Stimulated activated CD4-positive, alpha-beta T cell treated with anti-CD3 and anti-CD28 coated beads, Interleukin-2, amount 100 ng/mL, for 4 hours (primary cell): ENCODE measurements around the gene SGSM1.
A peak's percentile ranks its signal among the peaks of the same experiment; 100 is the strongest.
"Not testable (repeated sequence)": the region's sequence is repeated elsewhere in the genome, so short reads cannot be mapped to it uniquely, and the experiment has no call there.

Source experiments
- DNase-seq: peaks from one replicate; pipeline ENCODE4 v3.0.0-alpha.2; 2020; ENCODE audit warnings: low read depth

SGSM1 gene

DNA sequence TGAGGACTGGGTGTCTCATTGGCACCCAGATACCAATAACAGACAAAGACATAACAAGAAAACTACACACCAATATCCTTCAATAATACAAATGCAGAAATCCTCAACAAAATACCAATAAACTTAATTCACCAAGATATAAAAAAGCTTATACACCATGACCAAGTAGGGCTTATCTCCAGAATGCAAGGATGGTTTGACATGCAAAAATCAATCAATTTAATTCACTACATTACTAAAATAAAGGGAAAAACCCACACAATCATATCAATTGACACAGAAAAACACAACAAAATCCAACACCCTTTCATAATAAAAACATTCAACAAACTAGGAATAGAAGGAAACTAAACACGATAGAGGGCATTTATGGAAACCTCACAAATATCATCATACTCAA, 99.9 kb downstream of the SGSM1 start:
- no peak for DNase-seq

DNA sequence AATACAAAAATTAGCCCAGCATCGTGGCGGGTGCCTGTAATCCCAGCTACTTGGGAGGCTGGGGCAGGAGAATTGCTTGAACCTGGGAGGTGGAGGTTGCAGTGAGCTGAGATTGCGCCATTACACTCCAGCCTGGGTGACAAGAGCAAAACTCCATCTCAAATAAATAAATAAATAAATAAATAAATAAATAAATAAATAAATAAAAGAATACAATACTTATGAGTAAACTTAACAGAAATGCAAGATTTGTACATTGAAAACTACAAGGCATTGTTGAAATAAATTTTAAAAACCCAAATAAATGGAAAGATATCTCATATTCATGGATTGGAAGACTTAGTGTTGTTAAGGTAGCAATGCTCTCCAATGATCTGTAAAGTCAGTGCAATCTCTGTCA, 101.1 kb downstream of the SGSM1 start:
- not testable (repeated sequence) for DNase-seq

DNA sequence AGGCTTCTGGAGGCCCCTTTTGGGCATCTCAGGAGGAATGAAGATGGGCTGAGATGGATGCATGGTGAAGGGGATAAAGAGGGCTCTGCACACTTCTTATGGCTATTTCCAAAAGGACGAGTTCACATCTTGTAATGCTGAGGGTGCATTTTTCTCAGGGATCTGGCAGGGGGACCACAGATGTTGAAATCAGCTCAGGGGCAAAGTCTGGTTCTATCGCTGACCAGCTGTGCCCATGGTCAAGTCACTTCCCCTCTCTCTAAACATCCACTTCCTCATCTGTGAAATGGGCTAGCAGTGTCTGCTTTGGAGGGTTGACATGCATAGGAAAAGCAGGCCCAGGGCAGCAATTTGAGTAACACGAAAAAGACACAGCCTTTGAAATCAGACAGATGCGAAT, 114.0 kb downstream of the SGSM1 start:
- DNase-seq = no peak

DNA sequence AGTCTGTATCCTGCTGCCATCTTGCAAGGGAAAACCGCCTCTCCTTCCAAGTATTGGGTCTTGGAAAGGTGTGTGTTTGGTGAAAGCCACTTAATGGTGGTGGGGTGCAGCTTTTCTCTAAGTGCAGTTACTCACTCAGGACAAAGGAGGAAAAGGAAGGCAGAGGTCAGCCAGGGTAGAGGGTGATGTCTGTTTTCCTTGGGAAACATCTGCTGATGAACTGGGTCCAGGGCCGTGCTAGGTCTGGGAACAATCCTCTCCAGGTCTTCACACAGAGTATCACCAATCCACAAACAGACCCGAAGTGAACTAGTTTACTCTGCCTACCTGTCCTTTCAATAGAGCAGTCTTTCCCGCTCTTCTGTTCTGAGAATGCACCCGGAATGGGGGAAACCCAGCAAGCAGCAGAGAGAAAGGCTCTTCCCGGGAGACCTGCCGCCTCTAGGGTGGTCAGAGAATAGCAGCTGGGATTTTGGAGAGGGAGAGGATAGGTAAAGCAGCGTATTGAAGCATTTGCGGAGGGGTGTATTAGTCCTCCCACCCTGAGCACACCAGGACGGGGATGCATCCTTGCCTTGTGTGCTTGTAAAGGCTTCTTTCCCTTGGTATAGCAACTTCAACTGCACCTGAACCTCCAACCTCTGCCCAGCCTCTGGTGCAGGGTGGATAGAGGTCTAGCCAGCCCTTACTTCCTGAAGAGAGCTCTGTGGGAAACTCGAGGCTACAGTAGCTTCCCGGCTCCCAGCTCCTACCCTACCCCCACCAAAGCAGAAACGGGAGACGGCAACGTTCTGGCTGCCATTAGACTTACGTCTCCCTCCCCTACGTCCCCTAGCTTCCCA, 119.8 kb downstream of the SGSM1 start:
- no peak for DNase-seq

DNA sequence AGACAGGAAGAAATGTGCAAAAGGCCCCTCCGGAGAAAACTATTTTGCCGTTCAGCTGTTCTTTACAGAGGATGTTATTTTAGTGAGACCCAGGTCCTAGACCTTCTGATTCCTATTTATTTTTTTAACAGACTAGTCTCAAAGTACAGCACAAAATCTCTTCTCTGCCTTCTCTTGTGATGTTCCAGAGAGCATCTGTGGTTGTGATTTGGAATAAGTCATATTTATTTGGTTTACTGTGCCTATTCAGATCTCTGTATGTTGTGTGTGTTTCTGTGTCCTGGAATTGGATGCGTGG, 120.4 kb downstream of the SGSM1 start:
- no peak for DNase-seq

DNA sequence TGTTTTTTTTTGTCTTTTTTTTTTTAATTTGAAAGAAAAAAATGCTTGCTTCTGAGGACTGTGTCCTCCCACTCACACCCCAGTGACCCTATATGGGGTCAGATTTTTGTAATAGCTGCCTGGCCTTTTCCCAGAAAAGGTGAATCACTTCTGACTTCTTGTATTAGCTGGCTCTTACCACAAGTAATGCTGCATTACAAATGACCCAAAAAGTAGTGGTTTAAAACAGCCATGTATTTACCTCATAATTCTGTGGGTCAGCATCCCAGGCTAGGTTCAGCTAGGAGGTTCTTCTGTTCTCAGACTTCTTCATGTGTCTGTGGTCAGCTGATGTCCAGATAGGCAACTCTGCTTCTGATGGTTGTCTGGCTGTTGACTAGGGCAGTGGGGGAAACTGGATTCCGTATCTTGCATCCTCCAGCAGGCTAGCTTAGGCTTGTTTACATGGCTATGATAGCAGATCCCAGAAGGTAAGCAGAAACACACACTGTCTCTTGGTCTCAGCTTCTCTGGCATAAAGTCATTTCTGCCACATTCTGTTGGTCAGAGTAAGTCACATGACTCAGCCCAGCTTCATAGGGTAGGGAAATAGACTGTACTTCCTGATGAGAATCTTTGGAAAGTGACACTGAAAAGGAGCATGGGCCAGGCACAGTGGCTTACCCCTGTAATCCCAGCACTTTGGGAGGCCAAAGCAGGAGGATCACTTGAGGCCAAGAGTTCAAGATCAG, 121.0 kb downstream of the SGSM1 start:
- DNase-seq = no peak

DNA sequence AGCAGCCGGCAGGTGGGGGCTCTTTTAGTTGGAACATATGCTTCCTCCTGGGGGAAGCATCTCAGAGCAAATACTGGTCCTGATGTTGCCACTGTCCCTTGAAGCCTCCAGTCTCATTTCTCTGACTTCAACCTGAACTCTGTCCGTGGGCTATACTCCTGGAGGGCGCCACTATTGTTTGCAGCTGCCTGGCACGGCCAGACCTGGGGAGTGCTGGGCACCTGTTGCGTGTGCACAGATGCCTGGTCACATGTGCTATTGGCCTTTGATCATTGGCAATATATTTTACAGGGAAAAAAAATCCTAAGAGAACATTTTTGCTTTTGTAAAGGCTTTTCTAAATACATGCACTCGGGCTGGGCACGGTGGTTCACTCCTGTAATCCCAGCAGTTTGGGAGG, 122.3 kb downstream of the SGSM1 start:
- DNase-seq = no peak

DNA sequence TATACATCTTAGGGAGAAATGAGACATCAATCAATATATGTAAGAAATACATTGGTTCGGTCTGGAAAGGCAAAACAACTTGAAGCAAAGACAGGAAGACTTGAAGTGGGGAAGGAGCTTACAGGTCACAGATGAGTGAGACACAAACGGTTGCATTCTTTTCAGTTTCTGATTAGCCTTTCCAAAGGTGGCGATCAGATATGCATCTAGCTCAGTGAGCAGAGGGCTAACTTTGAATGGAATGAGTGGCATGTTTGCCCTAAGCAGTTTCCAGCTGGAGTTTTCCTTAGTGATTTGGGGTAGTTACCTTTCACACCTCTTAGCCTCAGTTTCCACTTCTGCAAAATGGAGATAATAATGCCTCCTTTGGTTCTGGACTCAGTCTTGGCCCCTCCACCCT, 124.7 kb downstream of the SGSM1 start:
- no peak for DNase-seq

DNA sequence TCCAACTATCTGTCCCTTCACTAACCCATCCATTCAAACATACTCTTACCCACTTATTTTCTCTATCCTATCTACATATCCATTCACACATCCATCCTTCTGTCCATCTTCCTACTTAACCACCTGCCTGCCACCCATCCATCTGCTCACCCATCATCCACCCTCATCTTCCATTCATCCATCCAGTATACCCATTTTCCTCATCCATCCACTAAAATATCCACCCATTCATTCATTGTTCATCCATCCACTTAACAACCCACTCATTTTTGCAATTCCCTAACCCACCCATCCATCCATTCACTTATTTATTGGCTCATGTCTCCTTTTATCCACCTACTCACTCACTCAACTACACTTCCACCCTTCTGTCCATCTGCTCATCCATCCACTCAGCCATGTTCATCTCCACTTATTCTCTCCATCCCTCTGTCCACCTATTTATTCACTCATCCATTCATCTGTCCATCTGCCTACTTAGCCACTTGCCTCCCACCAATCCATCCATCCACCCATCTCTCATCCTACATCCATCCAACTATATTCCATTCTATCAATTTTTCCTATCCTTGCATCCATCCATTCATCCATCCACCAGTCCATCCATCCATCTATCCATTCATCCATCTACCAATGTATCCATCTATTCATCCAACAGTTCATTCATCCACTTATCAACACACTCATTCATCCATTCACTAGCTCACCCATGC, 129.9 kb downstream of the SGSM1 start:
- no peak for DNase-seq

DNA sequence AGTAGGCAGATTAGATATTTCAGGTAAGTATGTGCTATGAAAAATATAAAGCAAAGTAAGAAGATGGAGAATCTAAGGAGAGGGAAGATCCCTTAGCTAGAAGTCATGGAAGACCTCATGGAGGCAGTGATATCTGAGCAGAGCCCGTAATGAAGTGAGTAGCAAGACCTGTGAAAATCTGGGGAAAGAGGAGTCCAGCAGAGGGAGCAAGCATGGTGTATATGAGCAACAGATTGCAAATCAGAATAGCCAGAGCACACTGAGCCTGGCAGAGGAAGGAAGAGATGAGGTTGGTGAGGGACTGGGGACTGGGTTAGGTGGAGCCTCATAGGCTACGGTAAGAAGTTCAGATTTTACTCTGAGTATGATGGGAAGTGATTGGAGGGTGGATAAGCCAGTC, 131.1 kb downstream of the SGSM1 start:
- DNase-seq = no peak

DNA sequence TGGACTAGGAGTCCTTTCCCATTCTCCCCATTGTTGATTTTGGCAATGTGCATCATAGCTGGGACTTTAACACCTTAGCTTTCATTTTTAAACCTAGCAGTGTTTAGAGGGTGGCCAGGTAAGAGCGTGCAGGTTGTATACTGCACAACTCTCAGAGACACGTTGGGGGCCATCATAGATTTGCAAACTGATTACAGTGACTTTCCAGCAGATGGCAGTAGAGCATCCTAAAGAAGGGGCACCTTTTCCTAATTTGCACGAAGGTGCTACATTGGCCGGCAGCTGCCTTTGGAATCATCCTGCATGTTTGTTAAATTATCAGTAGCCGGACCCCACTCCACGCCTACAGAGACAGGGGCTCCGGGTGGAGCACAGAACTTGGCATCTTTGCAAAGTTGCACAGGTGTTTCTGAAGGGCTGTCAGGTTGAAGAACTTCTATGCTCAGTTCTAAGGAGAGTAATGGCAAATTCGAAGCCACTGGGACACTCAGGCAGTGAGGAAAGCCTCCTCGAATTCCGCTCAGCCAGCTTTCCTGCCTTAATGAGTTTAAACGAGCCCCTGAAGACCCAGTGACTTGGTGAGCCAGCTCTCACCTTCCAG, 132.8 kb downstream of the SGSM1 start:
- peak; percentile 9 for DNase-seq

DNA sequence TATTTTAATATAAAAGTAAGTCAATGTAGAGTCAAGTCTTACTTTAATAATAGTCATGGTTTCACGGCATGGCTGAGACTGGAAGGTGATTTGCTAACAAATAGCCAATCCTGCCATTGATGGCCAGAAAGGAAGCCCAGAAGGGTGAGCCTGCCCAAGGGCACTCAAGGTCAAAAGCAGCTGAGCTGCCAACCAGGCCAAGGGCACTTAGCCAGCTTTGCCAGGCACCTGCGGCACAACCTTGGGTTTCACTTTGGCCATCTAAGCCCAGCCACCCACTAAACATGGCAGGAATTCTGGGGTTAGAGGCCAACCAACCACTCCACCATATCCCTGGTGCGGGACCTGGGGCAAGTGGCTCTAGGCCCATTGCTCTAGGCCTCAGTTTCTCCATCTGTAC, 136.3 kb downstream of the SGSM1 start:
- DNase-seq = no peak

DNA sequence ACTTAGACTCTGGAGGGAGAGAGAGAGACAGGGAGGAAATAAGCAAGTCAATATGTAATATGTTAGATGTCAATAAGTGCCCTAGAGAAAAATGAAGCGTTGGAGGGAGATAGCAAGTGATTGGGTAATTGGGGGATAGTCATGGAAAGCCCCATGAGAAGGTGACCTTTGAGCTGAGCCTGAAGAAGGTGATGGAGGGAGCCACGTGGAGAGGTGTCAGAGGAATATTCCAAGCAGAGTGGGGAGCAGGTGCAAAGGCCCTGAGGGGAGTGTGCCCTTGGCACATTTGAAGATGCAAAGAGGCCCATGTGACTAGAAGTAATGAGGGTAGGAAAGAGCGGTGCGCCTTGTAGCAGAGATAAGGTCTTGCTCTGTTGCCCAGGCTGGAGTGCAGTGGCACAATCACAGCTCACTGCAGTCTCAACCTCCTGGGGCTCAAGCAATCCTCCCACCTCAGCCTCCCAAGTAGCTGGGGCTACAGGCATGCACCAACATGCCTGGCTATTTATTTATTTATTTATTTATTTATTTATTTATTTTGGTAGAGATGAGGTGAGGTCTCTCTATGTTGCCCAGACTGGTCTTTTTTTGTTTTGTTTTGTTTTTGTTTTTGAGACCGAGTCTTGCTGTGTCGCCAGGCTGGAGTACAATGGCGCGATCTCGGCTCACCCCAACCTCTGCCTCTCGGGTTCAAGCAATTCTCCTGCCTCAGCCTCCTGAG, 138.4 kb downstream of the SGSM1 start:
- DNase-seq = no peak

DNA sequence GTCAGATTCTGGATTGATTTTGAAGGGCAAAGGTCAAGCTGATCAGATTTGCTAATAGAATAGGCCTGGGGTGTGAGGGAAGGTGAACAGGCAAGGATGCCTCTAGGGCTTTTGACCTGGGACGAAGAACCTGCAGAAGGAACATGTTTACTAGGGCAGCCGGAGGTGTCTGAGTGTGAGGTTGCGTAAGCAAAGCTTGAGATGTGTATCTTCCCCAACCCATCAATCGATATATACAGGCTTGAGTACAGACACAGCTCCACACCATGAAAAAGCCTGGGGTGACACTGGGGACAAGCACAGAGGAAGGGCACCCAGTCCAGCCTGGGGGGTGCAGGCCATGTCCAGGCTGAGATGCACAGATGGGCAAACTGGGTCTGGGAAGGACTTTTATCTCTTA, 139.4 kb downstream of the SGSM1 start:
- no peak for DNase-seq

DNA sequence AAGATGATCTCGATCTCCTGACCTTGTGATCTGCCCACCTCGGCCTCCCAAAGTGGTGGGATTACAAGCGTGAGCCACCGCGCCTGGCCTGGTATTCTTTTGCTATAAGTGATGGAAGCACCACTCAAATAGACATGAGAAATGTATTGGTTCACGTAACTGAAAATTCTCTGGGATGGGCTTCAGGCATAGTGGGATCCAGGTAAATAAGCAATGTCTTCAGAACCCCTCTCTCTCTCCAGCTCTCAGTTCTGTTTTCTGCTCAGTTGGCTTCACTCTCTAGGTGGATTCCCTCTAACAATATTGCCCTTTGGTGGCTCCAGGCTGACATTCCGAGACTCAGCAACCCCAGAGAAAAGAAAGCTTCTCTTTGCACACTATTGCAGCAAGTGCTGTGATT, 141.4 kb downstream of the SGSM1 start:
- no peak for DNase-seq

DNA sequence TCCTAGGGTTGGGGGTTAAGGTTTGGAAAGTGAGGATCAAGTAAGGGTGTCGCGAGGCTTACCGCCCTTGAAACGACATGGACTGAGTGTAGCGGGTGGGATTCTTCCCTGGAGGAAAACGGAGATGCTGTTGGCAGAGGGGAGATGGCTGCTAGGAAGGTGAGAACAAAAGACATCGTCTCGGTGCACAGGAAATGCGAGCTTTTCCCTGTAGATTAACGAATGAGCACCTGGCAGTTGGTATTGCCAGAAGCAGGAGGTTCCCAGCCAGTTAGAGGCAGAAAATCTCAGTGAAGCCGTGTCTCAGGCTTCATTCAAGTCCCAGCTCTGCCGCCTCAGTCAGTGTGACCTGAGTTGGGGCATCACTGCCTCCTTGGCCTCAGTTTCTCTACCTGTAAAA, 141.9 kb downstream of the SGSM1 start:
- DNase-seq = no peak

DNA sequence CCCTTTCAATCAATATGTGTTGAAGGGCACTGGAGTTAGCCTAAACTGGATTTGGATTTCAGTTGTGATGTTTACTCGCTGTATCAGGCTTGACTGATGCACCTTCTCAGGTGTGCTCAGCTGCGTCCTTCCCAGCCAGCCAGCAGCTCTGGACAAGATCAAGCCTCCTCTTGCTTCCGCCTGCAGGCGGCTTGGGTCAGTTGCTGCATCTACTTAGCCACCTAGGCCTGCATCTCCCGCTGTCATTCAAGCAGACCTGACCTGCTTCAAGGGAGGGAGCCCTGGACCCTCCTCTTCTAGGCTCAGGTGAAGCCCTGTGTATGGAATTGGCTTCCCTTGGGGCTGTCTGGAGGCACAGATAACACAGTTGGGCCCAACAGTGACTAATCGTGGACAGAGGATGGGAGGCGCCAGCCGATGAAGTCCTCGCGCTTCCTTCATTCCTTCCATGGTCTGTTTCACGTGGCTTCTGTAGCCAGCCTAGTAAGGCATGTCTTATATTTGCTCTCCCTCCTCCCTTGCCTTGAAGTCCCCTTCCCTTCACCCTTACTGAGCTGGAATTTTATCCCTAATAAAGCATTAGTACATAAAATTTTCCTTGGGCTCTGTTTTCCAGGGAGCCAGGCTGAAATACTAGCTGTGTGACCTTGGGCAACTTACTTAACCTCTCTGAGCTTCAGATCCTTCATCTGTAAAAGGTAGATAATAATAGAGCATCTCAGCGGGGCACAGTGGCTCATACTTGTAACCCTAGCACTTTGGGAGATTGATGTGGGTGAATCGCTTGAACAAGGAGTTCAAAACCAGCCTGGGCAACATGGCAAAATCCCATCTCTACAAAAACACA, 142.6 kb downstream of the SGSM1 start:
- no peak for DNase-seq

DNA sequence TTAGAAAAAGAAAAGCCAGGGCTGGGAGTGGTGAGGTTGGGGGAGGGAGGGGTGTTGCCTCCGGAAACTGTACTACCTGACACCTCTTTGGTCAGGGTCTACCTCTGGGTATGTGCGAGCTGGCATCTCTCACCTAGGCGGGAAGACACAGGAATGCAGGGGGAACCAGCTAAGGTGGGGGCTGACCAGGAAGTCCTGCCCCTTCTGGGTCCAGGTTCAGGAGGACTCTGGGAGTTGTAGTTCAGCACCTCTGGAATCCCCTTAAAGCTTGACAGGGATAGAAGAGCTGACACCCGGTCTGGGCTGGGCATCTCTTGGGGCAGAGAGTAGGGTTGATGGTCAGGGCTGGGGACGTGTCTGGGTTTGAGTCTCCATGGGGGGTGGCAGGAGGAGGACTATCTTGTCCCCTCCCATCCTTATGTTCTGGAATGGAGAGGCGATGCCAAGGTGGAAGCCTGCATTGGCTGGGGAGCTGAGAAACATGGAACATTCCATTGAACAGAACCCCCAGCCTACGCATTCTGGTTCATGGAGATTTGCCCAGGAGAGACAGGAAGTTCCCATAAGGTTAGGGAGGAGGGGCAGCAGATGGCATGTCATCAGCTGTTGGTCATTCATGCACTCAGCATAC, 144.4 kb downstream of the SGSM1 start:
- DNase-seq = no peak

DNA sequence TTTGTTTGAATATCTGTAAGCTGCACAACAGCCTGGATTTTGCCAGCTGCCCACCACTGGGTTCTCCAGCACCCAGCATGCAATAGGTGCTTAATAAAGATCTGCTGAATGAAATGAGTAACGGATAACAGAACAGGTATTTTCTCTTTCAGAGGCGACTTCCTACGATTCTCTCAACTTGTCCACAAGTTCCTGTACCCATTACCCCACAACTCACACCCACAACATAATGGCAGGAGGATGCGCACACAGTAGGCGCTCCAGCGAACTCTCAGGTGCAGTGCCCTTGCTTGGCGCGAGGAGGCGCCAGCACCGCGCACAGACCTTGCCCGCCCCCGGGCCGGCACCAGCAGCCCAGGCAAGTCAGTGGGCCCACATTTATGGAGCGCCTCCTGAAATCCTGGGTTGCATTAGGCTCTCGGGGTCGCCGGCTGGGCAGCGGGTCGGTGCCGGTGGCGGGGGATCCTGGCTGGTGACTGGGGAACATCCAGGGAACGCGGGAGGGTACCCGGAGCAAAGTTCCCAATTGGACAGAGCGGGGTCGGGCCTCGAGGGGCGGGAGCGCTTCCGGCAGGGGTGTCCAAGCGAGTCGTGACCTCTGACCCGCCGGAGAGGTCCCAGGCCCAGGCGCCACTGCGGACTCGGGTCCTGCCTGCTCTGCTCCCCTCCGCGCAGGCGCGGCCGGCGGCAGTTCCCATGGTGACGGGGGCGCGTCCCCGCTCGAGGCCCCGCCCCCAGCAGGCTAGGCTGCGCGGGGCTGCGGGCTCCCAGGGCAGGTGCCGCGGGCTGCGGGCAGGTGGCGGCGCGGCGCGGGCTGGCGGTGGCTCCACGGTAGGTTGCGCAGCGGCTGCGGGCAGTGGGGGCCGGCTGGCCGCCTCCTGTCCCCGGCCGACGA, 146.2 kb downstream of the SGSM1 start, which contains the start of gene KIAA1671:
Gene KIAA1671, plus strand, starts transcription at position 775 of the 895 bp plus-strand sequence. CDS start 75,284 bp downstream, outside the sequence.
- DNase-seq = peak; percentile 82
